Fibroblast of villous mesenchyme (primary cell): ENCODE measurements around the gene EPHB3. TPM values are rescaled to one million over a fixed set of nuclear protein-coding genes. Genes with fewer than 3 reads are reported as not detected.

ENCODE experiments used
- DNase-seq: peaks from one replicate; pipeline ENCODE4 v3.0.0-alpha.2; 2010; ENCODE audit warnings: low read depth
- H3K4me3 ChIP-seq: 2 replicates; pipeline ENCODE4 v1.5.1; 2011; ENCODE audit warnings: low read depth, mild to moderate bottlenecking, low read length
- total RNA-seq: library from RNA; depleted of rRNA; stranded (reverse); fragments of >200 nt; gene quantifications from 2 replicates; pipeline ENCODE4 v1.2.3, GENCODE V29; 2012
- TF ChIP-seq, protein P1 (sequence below): IDR thresholded peaks from 2 replicates; pipeline ENCODE4 v1.5.1; 2012; ENCODE audit warnings: low read depth, mild to moderate bottlenecking, low read length; ENCODE audit not compliant: insufficient read depth

The EPHB3 gene
- total RNA-seq, 1 donor, result 2.2 TPM

DNA sequence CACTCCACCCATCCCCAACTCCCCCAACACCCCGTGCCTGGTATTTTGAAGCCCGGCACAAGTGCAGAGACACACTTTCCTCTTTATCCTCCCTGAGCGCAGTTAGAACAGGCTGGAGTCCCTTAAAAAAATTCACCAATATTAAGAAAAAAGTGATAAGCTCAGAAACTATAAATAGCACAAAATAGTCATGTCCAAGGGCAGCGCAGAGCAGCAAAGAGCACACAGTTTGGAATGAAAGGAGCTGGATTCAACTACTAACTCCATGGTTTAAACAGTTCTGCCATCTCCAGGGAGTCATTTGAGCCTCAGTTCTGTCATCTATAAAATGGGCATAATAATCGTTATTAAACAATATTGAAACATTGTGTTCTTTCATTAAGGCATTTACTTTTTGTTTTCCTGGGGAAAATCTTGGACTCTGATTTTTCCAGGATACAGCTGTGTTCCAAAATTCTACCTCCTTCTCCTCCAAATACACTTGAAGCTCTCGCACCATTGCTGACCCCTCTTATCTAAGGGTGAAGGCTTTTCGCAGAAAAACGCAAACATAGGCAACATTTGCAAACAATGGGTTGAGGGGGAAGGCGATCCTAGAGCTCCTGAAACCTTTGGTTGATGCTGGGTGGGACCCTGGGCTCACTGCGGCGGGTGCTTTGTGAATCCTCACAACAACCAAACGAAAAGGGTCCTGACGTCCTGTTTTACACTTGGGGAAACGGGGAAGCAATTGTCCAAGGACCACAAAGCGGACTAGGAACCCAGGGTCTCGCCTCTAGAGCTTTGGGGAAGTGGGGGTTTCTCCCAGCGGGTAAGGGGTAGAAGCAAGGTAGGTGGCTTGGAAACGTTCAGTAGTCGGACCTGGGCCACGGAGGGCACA is 41.8 kb downstream of the EPHB3 start:
- DNase-seq, result no peak
- TF ChIP-seq, protein P1, sequence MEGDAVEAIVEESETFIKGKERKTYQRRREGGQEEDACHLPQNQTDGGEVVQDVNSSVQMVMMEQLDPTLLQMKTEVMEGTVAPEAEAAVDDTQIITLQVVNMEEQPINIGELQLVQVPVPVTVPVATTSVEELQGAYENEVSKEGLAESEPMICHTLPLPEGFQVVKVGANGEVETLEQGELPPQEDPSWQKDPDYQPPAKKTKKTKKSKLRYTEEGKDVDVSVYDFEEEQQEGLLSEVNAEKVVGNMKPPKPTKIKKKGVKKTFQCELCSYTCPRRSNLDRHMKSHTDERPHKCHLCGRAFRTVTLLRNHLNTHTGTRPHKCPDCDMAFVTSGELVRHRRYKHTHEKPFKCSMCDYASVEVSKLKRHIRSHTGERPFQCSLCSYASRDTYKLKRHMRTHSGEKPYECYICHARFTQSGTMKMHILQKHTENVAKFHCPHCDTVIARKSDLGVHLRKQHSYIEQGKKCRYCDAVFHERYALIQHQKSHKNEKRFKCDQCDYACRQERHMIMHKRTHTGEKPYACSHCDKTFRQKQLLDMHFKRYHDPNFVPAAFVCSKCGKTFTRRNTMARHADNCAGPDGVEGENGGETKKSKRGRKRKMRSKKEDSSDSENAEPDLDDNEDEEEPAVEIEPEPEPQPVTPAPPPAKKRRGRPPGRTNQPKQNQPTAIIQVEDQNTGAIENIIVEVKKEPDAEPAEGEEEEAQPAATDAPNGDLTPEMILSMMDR, result no peak
- no peak overlapping the region for H3K4me3 ChIP-seq

DNA sequence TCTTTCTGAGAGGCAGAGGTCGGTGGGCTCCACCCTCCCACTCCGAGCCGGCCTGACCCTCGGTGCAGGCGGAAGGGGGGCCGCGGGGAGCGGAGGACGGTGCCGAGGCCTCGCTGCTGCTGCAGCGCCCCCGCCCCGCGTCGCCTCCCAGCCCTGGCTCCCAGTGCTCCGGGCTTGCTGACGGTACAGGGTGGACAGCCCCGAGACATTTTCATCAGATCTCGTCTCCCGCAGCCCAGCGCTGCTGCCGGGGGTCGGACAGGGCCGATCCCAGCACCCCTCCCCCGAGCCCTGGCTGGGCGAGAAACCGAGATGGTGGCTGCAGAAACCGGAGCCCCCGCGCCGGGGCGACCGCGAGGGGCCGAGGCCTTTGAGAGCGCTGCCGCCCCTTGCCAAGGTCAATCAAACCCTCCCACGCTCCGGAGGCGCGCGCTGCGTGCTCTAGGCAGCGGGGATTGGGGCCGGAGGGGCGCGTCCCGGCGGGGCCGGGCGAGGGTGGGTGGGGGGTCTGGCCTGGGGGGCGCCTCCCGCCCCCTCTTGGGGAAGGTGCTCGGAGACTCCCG is 42.5 kb downstream of the EPHB3 start:
- H3K4me3 ChIP-seq, result no peak overlapping the region
- TF ChIP-seq, protein P1, result no peak
- DNase-seq, result no peak

DNA sequence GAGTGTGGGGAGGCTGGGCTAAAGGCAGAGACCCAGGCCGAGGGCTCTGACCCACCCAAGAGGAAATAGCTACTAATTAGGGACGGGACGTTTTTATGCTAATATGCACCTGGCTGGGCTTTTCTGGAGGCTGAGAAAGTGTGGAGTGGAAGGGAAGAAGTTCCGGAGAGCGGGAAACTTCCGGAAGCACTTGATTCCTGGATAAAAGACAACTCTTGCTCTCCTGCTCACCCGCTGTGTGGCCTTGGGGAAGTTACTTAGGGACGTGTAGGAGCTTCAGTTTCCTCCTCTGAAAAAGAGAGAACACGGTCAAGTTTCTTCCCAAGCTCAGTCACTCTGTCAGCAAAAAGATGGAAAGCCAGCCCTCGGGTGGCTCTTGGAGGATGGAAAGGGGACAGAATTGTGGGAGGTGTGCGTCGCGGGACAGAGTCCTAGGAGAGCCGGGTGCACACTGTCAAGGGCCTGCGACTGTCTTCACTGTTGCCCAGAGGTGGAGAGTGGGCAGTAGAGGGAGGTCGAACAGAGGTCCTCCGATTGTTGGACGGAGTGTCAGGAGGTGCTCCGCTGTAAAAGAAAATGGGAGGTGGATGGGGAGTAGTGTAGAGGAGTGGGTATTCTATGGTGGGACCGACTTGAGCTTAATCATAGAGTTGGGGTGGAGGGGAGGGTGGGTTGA is 43.2 kb downstream of the EPHB3 start:
- TF ChIP-seq, protein P1, result no peak
- no peak for DNase-seq
- no peak overlapping the region for H3K4me3 ChIP-seq

DNA sequence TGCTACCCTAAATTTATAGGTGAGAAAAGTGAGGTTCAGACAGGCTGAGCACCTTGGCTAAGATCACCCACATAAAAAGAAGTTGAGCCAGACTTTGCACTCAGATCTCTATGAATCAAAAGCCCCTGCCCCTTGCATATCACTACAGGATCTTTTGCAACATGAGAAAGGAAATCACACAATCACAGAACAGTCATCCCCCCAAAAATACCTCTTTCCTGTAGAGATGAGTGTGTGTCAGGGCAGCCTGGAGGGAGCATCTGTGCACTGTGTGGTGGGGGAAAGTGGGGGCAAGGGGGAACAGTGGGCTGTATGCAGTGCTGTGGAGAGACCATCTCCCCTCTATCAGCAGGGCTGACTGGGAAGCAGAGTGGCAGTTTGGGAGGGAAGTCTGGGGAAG is 46.6 kb downstream of the EPHB3 start:
- TF ChIP-seq, protein P1, result no peak
- no peak for DNase-seq

DNA sequence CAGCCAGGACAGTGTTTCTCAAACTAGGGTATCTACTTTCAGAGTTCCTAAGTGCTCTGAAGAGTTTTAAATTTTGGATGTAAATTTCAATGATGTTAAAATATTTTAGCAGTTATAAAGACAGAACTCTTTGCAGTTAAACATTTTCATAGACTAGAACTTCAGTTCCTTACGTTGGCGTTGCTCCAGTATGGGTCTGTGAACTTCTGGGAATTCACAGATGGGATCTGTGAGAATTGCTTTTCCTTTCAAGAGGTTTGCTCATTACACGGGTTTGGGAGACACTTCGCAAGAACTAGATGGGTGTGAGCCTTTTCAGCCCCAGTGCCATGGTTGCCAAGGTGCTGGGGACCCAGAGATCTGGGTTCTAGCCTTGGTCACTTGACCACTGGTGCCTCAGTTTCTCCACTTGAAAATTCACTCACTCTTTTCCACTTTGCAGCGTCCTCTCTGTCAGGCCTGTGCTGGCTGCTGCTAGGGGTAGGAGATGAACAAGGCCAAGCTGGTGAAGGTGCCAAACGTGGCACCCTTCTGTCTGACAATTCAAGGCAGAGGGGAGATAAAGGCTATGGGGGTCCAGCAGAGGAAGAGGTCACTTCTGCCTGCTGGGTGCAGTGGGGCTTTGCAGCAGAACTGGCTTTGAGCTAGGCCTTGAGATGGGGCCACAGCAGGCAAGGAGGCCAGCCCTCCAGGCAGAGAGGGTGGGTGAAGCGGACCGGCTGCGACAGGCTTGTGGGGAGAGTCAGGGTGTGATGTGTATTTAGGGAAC is 48.1 kb downstream of the EPHB3 start:
- TF ChIP-seq, protein P1, result no peak
- DNase-seq, result no peak
- H3K4me3 ChIP-seq, result no peak overlapping the region

More for the DNA sequence above, 46.6 kb downstream of the EPHB3 start:
- H3K4me3 ChIP-seq, result no peak overlapping the region

DNA sequence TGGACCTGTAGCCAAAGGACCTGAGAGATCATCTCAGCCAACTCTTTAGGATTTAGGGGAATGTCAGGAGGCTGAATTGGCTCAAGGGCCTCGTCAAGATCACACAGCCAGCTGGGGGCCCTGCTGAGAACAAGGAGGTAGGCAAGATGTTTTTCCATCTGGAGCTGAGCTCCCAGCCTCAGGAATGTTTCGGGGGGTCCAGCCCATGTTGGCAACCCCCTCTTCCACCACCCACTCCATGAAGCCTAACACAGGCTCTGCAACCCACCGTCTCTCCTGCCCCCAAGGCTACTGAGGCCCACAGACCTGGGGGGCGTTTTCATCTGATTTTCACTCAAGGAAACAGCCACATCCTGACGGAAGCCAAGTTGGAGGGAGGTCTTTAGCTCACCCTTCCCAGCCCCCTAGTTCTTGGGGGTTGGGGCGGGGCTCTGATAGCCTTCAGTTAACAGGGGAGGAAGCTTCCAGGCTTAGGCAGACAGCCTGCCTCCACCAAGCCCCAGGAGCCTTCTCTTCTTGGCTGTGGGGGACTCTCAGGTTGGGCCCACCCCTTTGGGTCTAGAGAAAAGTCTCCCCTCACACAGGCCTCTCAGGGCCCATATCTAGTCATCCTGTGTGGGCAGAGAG is 48.8 kb downstream of the EPHB3 start:
- TF ChIP-seq, protein P1, result no peak
- no peak overlapping the region for H3K4me3 ChIP-seq
- no peak for DNase-seq
